WTC11 (cell line): ENCODE results near the gene PDIA3.
A peak's percentile ranks its signal among the peaks of the same experiment; 100 is the strongest.

Experiments used
- ESRRA ChIP-seq: sonication (generic); formaldehyde crosslinking; IDR thresholded peaks from 2 replicates; pipeline ENCODE4 v1.8.1; 2022; ENCODE audit warnings: mild to moderate bottlenecking, missing genetic modification reagents, borderline replicate concordance
- NR1H2 ChIP-seq: sonication (generic); formaldehyde crosslinking; IDR thresholded peaks from 2 replicates; pipeline ENCODE4 v1.9.0; 2021; ENCODE audit warnings: mild to moderate bottlenecking, moderate library complexity, missing genetic modification reagents
- TF ChIP-seq, protein P1 (sequence below): fragments of 200-600 bp; IDR thresholded peaks from 2 replicates; pipeline ENCODE4 v1.8.0; 2022; ENCODE audit warnings: antibody characterized with exemption

DNA sequence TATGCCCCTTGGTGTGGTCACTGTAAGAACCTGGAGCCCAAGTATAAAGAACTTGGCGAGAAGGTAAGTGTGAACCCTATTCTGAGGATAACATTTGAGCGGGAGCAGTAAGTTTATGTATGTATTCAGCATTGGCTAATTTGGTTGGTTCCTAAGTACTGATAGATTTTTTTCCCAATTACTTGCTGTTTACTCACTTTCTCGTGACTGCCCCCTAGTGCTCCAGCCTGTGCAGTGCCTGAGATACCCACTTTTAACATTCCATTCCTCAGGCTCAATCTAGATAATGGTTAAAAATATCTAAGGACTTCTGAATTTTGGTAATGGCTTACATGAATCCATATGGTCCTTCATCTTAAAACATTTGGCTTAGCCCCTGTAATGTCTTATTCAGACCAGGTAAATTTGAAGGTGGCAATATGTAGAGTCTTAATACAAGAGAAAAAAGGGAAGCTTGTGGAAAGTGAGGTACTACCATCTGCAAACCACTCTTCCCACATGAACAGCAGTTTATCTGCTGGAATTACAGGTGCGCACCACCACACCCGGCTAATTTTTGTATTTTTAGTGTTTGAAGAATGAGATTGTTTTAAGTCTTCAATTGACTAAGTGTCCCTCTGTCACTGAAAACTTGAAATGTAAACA, 23.5 kb downstream of the PDIA3 start:
- TF ChIP-seq NR1H2 (no peak), ESRRA (CRISPR knock-in tag) (no peak)
- TF ChIP-seq, protein P1, sequence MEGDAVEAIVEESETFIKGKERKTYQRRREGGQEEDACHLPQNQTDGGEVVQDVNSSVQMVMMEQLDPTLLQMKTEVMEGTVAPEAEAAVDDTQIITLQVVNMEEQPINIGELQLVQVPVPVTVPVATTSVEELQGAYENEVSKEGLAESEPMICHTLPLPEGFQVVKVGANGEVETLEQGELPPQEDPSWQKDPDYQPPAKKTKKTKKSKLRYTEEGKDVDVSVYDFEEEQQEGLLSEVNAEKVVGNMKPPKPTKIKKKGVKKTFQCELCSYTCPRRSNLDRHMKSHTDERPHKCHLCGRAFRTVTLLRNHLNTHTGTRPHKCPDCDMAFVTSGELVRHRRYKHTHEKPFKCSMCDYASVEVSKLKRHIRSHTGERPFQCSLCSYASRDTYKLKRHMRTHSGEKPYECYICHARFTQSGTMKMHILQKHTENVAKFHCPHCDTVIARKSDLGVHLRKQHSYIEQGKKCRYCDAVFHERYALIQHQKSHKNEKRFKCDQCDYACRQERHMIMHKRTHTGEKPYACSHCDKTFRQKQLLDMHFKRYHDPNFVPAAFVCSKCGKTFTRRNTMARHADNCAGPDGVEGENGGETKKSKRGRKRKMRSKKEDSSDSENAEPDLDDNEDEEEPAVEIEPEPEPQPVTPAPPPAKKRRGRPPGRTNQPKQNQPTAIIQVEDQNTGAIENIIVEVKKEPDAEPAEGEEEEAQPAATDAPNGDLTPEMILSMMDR: peak; percentile 54
